HepG2 (cell line): ENCODE results near the gene FBF1. TPM values are rescaled to one million over a fixed set of nuclear protein-coding genes. Genes with fewer than 3 reads are reported as not detected.

Experiments
- ATAC-seq: fragments of 200-7000 bp; cut with Tn5 transposase; 3 replicates; pipeline ENCODE4 v1.9.1; 2020; ENCODE audit warnings: mild to moderate bottlenecking, moderate library complexity
- BruUV-seq: library from RNA; stranded (reverse); fragments of 400-500 nt; replicated peaks from 2 replicates; lab custom pipeline; 2021; lab: Mats Ljungman, UMichigan
- CTCF ChIA-PET: fragments of 300-600 bp; formaldehyde crosslinking; extraction: SDS; loops from one replicate; lab custom pipeline; 2021; ENCODE audit warnings: low total read pairs, inconsistent platforms, low intra/inter-chr PET ratio; lab: Yijun Ruan, JAX
- POLR2A ChIA-PET: fragments of 350-600 bp; sonication (Branson Sonifier 250); formaldehyde crosslinking; loops from one replicate; lab custom pipeline; 2020; ENCODE audit warnings: antibody characterized with exemption, inconsistent platforms; lab: Yijun Ruan, JAX
- DNase-seq: peaks from one replicate; pipeline ENCODE4 v3.0.0-alpha.2; 2015; ENCODE audit warnings: low spot score
- FAIRE-seq: peaks from 3 replicates; lab custom pipeline; 2011; peaks lifted over from hg19 to GRCh38; lab: Jason Lieb, UNC
- H2AFZ ChIP-seq: one replicate; pipeline ENCODE4 v1.6.1; 2011; ENCODE audit warnings: low read length, inconsistent platforms
- H3K27ac ChIP-seq: fragments of 300-600 bp; 3 replicates; pipeline ENCODE4 v1.8.0; 2011; ENCODE audit warnings: mixed run types, mild to moderate bottlenecking, mixed read lengths, low read length, inconsistent platforms; ENCODE audit not compliant: insufficient read depth; ENCODE audit errors: extremely low read length
- H3K27me3 ChIP-seq, 2 experiments: fragments of 200-600 bp in 1 of 2; 2 replicates in 1 of 2; 3 replicates in 1 of 2; pipeline versions ENCODE4 v1.6.0 to v1.8.0; 2011; ENCODE audit warnings: low read length in 2 of 2, mild to moderate bottlenecking in 2 of 2, moderate library complexity in 2 of 2, inconsistent platforms in 1 of 2; ENCODE audit not compliant: insufficient read depth in 2 of 2, control insufficient read depth in 1 of 2
- H3K36me3 ChIP-seq, 2 experiments: fragments of 200-600 bp in 1 of 2; replicated peaks in 1 of 2; 2 replicates in 1 of 2; 3 replicates in 1 of 2; pipeline versions ENCODE4 v1.5.1 to v1.8.0; 2011; ENCODE audit warnings: low read length in 2 of 2, inconsistent platforms in 1 of 2; ENCODE audit not compliant: insufficient read depth in 2 of 2, control insufficient read depth in 1 of 2
- H3K4me1 ChIP-seq: 2 replicates; pipeline ENCODE4 v1.5.1; 2012; ENCODE audit warnings: low read length, inconsistent platforms; ENCODE audit not compliant: insufficient read depth
- H3K4me2 ChIP-seq: 2 replicates; pipeline ENCODE4 v1.6.0; 2011; ENCODE audit warnings: low read depth, low read length, inconsistent platforms
- H3K4me3 ChIP-seq, 3 experiments: fragments of 200-600 bp in 1 of 3; sonication (generic), shearing (Covaris generic) in 1 of 3; replicated peaks in 1 of 3; 2 replicates each; pipeline ENCODE4 v1.5.1; 2011 to 2016; ENCODE audit warnings: low read length in 3 of 3, inconsistent platforms in 2 of 3, low read depth in 2 of 3, mild to moderate bottlenecking in 2 of 3, control low read depth in 1 of 3, mixed read lengths in 1 of 3; ENCODE audit not compliant: insufficient read depth in 1 of 3
- H3K79me2 ChIP-seq: one replicate; pipeline ENCODE4 v1.6.1; 2011; ENCODE audit warnings: low read length, inconsistent platforms; ENCODE audit not compliant: insufficient read depth
- H3K9ac ChIP-seq: 2 replicates; pipeline ENCODE4 v1.6.0; 2011; ENCODE audit warnings: mild to moderate bottlenecking, low read depth, low read length, inconsistent platforms; ENCODE audit not compliant: insufficient read depth
- H3K9me3 ChIP-seq: 2 replicates; pipeline ENCODE4 v1.5.1; 2012; ENCODE audit warnings: mild to moderate bottlenecking, low read length
- H4K20me1 ChIP-seq: 2 replicates; pipeline ENCODE4 v1.6.0; 2011; ENCODE audit warnings: inconsistent platforms, mild to moderate bottlenecking, low read length, moderate library complexity; ENCODE audit not compliant: insufficient read depth
- ATF1 ChIP-seq: IDR thresholded peaks from 2 replicates; pipeline ENCODE4 v1.6.1; 2016; ENCODE audit warnings: mild to moderate bottlenecking, control low read depth
- ATF6 ChIP-seq: sonication (generic); formaldehyde crosslinking; conservative IDR thresholded peaks from 2 replicates; pipeline ENCODE4 v1.4.0; 2020; ENCODE audit warnings: missing genetic modification reagents
- FOXP1 ChIP-seq, 2 experiments: fragments of 450-650 bp in 1 of 2; IDR thresholded peaks; 2 replicates each; pipeline ENCODE4 v1.6.1; 2017 to 2018; ENCODE audit warnings: antibody characterized with exemption in 1 of 2
- HDAC1 ChIP-seq: sonication (generic); formaldehyde crosslinking; IDR thresholded peaks from 2 replicates; pipeline ENCODE4 v1.5.1; 2020; ENCODE audit warnings: mild to moderate bottlenecking, missing genetic modification reagents
- HNF4A ChIP-seq: sonication (generic); formaldehyde crosslinking; IDR thresholded peaks from 2 replicates; pipeline ENCODE4 v1.4.0; 2020; ENCODE audit warnings: missing genetic modification reagents
- MBD4 ChIP-seq: IDR thresholded peaks from 2 replicates; pipeline ENCODE4 v1.6.1; 2012; ENCODE audit warnings: low read length, inconsistent platforms, borderline replicate concordance
- MED1 ChIP-seq: sonication (generic); formaldehyde crosslinking; IDR thresholded peaks from 2 replicates; pipeline ENCODE4 v1.4.0; 2020; ENCODE audit warnings: missing genetic modification reagents
- MIXL1 ChIP-seq: IDR thresholded peaks from 2 replicates; pipeline ENCODE4 v1.6.1; 2016
- PPARG ChIP-seq: conservative IDR thresholded peaks from 2 replicates; pipeline ENCODE4 v1.6.1; 2016; ENCODE audit warnings: missing biosample characterization, missing genetic modification reagents
- RBM22 ChIP-seq: fragments of 200-400 bp; formaldehyde crosslinking; optimal IDR thresholded peaks from 2 replicates; pipeline ENCODE3; 2017; ENCODE audit warnings: mild to moderate bottlenecking, low read length, moderate library complexity
- YEATS4 ChIP-seq: sonication (generic); formaldehyde crosslinking; IDR thresholded peaks from 2 replicates; pipeline ENCODE4 v1.4.0; 2020; ENCODE audit warnings: missing genetic modification reagents, borderline replicate concordance
- ZBTB7B ChIP-seq: sonication (generic); formaldehyde crosslinking; IDR thresholded peaks from 2 replicates; pipeline ENCODE4 v1.4.0; 2020; ENCODE audit warnings: missing genetic modification reagents
- ZNF256 ChIP-seq: sonication (generic); formaldehyde crosslinking; conservative IDR thresholded peaks from 2 replicates; pipeline ENCODE4 v1.4.0; 2020; ENCODE audit warnings: missing genetic modification reagents
- ZNF468 ChIP-seq: sonication (generic); formaldehyde crosslinking; IDR thresholded peaks from 2 replicates; pipeline ENCODE4 v1.8.0; 2022; ENCODE audit warnings: mild to moderate bottlenecking, moderate library complexity, missing genetic modification reagents
- ZNF503 ChIP-seq: sonication (generic); formaldehyde crosslinking; IDR thresholded peaks from 2 replicates; pipeline ENCODE4 v1.4.0; 2020; ENCODE audit warnings: missing genetic modification reagents
- WGBS: methylation state at CpG from one replicate; pipeline ENCODE4 v1.1.6; 2017; ENCODE audit warnings: low lambda C conversion rate; 5-methylcytosine and 5-hydroxymethylcytosine counted together
- in situ Hi-C: cut with HindIII; loops from 2 replicates; pipeline ENCODE4 v1.10.0; 2017; ENCODE audit warnings: low pct_unique_long_range_greater_than_20kb; ENCODE audit not compliant: extremely low pct_ligation_motif_present
- intact Hi-C: fragments of 100-400 bp; cut with micrococcal nuclease; formaldehyde crosslinking; loops from one replicate; pipeline ENCODE4 v1.10.0; 2022; ENCODE audit not compliant: unreplicated experiment
- polyA plus RNA-seq, 8 experiments: library from polyadenylated mRNA; depleted of rRNA in 3 of 8; stranded (reverse) in 7 of 8; unstranded in 1 of 8; fragments of >200 nt; fragmentation: Illumina TruSeq in 4 of 8; extraction: Trizol in 4 of 8; gene quantifications; 2 replicates each; pipeline versions ENCODE4 v1.2.1 to v1.2.3, GENCODE V29; 2011 to 2016; ENCODE audit warnings: low read depth in 4 of 8, missing spikeins in 1 of 8, mixed read lengths in 1 of 8; ENCODE audit not compliant: insufficient read depth in 1 of 8
- total RNA-seq, 5 experiments: library from RNA; depleted of rRNA; stranded (reverse); fragments of >200 nt; fragmentation: Illumina TruSeq; extraction: Trizol; gene quantifications; 2 replicates each; pipeline ENCODE4 v1.2.3, GENCODE V29; 2016; ENCODE audit warnings: low read depth in 1 of 5
- TF ChIP-seq, protein P1 (sequence below): sonication (generic); formaldehyde crosslinking; IDR thresholded peaks from 2 replicates; pipeline ENCODE4 v1.4.0; 2020; ENCODE audit warnings: missing genetic modification reagents

The FBF1 gene
- total and polyA plus RNA-seq, 2 of the 13 experiments (the other 11 are each of a cell fraction or from before 2014, with no cell fraction given): 2.4 to 8.1 TPM

DNA sequence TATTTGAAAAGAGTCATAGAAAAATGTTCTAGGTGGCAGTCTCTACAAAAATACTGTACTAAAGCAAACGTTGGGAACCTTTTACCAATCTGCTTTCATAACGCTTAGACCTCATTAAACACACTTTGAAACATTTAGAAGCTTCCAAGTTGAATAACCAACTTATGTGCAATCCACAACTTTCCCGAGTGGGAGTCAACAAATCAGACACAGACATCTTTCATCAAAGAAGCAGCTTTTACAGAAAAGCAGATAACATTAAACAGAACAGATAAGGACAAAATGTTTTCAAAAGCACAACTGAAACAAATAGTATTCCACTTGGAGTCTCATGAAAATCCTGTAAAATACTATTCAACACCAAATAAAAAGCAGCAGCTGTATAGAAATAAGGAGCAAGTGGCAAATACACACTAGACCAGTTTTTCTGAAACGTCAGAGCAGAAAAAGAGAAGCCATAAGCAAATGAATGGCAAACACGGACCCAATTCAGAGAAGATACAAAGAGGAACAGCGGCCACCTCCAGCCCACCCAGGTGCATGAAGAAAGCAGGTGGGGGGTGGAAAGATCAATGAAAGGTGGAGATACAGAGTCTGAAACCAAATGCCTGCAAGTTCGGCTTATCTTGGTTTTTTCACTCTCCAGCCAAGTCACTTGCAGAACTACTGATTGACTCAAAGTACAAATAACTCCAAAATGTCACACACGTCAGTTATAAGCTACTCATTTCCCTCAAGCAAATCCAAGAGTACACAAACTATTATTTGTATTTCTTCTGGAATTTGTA lies 18.4 kb upstream of the FBF1 start:
- FAIRE-seq (peak; percentile 34), ATAC-seq (peak; percentile 69), DNase-seq (peak; percentile 58)
- peaks cover 59% of the 10 kb centered on the region for H4K20me1 ChIP-seq
- H3K27ac ChIP-seq: peak overlapping the region; percentile 52
- H3K4me2 ChIP-seq: peak overlapping the region; percentile 59
- 24% methylated on average over 8 of the region's 8 CpGs for WGBS
- no peaks in the 10 kb centered on the region for H3K9me3 ChIP-seq
- no TSS peak for BruUV-seq
- peak overlapping the region; percentile 8; the same call in 1 of the 2 replicates for H3K9ac ChIP-seq
- peaks cover 24 to 58% of the 10 kb centered on the region in 2 experiments for H3K36me3 ChIP-seq
- H3K4me3 ChIP-seq: no peak overlapping the region; a peak in 1 of 6 replicates
- POLR2A ChIA-PET: interaction anchor here (0.5 to 4.3 kb wide), 12 partner anchors 10 to 54 kb away, joined by 3 to 39 read pairs (median 5); partner anchors contain the start of genes ACOX1, FBF1, MRPL38 and TEN1
- intact Hi-C loops: no loop called here
- peaks cover 37% of the 10 kb centered on the region for H3K4me1 ChIP-seq
- in situ Hi-C loops: loop anchor here (5.0 kb wide), 1 partner anchor 48 kb away; no protein-coding TSS in a partner anchor
- CTCF ChIA-PET: no interaction called here
- no peak overlapping the region for H2AFZ ChIP-seq
- peaks cover 58% of the 10 kb centered on the region for H3K79me2 ChIP-seq
- no peaks in the 10 kb centered on the region for H3K27me3 ChIP-seq
- TF ChIP-seq ATF1 (0 out of 2 replicates have a peak, but pooled peaks have one; percentile 41), MBD4 (0 out of 2 replicates have a peak, but pooled peaks have one; percentile 37), ZNF503 (CRISPR knock-in tag) (0 out of 2 replicates have a peak, but pooled peaks have one; percentile 24), MIXL1 (CRISPR knock-in tag) (peak; percentile 72), ZBTB7B (CRISPR knock-in tag) (peak; percentile 69; the same call in 1 of the 2 replicates), ATF6 (CRISPR knock-in tag) (no peak), PPARG (0 out of 2 replicates have a peak, but pooled peaks have one; percentile 42), HDAC1 (CRISPR knock-in tag) (peak; percentile 46; the same call in 1 of the 2 replicates), ZNF256 (CRISPR knock-in tag) (no peak), FOXP1 (IDR thresholded peaks at IDR 0.05) (no peak), FOXP1 (CRISPR knock-in tag; IDR thresholded peaks at IDR 0.05) (peak; percentile 50; the same call in 1 of the 2 replicates), YEATS4 (CRISPR knock-in tag) (no peak), RBM22 (peak; percentile 30), HNF4A (CRISPR knock-in tag) (peak; percentile 60), MED1 (peak; percentile 19; the same call in 1 of the 2 replicates), ZNF468 (CRISPR knock-in tag) (no peak)
- TF ChIP-seq, protein P1, sequence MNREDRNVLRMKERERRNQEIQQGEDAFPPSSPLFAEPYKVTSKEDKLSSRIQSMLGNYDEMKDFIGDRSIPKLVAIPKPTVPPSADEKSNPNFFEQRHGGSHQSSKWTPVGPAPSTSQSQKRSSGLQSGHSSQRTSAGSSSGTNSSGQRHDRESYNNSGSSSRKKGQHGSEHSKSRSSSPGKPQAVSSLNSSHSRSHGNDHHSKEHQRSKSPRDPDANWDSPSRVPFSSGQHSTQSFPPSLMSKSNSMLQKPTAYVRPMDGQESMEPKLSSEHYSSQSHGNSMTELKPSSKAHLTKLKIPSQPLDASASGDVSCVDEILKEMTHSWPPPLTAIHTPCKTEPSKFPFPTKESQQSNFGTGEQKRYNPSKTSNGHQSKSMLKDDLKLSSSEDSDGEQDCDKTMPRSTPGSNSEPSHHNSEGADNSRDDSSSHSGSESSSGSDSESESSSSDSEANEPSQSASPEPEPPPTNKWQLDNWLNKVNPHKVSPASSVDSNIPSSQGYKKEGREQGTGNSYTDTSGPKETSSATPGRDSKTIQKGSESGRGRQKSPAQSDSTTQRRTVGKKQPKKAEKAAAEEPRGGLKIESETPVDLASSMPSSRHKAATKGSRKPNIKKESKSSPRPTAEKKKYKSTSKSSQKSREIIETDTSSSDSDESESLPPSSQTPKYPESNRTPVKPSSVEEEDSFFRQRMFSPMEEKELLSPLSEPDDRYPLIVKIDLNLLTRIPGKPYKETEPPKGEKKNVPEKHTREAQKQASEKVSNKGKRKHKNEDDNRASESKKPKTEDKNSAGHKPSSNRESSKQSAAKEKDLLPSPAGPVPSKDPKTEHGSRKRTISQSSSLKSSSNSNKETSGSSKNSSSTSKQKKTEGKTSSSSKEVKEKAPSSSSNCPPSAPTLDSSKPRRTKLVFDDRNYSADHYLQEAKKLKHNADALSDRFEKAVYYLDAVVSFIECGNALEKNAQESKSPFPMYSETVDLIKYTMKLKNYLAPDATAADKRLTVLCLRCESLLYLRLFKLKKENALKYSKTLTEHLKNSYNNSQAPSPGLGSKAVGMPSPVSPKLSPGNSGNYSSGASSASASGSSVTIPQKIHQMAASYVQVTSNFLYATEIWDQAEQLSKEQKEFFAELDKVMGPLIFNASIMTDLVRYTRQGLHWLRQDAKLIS: no peak
